GM21390 (cell line): ENCODE data around the gene SNAI3.

Experiments
- ATAC-seq: cut with Tn5 transposase; IDR thresholded peaks from one replicate; pipeline ENCODE4 v1.9.1; 2021; ENCODE audit not compliant: unreplicated experiment

The SNAI3 gene

GRCh38 chr16:88721815-88722755 is 35.8 kb upstream of the SNAI3 start:
- ATAC-seq, result no peak

- ATAC-seq, result no peak
Measured at GRCh38 chr16:88721236-88721635, 34.9 kb upstream of the SNAI3 start.

- ATAC-seq, result no peak
Measured at GRCh38 chr16:88720396-88720970, 34.2 kb upstream of the SNAI3 start.

- no peak for ATAC-seq
Measured at GRCh38 chr16:88719933-88720296, 33.6 kb upstream of the SNAI3 start.

- no peak for ATAC-seq
Measured at GRCh38 chr16:88719267-88719932, 33.1 kb upstream of the SNAI3 start.

- no peak for ATAC-seq
Measured at GRCh38 chr16:88718178-88718577, 31.9 kb upstream of the SNAI3 start.

GRCh38 chr16:88716601-88717001 is 30.3 kb upstream of the SNAI3 start:
- ATAC-seq, result no peak

GRCh38 chr16:88716201-88716600 is 29.9 kb upstream of the SNAI3 start:
- no peak for ATAC-seq

GRCh38 chr16:88715312-88716190 is 29.2 kb upstream of the SNAI3 start:
- no peak for ATAC-seq

- no peak for ATAC-seq
Measured at GRCh38 chr16:88714420-88715302, 28.4 kb upstream of the SNAI3 start.

- ATAC-seq, result no peak
Measured at GRCh38 chr16:88713568-88714419, 27.5 kb upstream of the SNAI3 start.

- ATAC-seq, result no peak
Measured at GRCh38 chr16:88713054-88713453, 26.7 kb upstream of the SNAI3 start.

GRCh38 chr16:88712362-88712979 is 26.2 kb upstream of the SNAI3 start:
- ATAC-seq, result no peak

GRCh38 chr16:88711750-88712340 is 25.5 kb upstream of the SNAI3 start:
- no peak for ATAC-seq

GRCh38 chr16:88710556-88710955 is 24.2 kb upstream of the SNAI3 start:
- ATAC-seq, result no peak

GRCh38 chr16:88706965-88707826 is 20.9 kb upstream of the SNAI3 start:
- ATAC-seq, result no peak

GRCh38 chr16:88706229-88706964 is 20.1 kb upstream of the SNAI3 start, which contains the start of the genes CTU2 and RNF166:
CTU2 (plus strand) TSS chr16:88706503; CDS start chr16:88706531, 28 bp downstream.
RNF166 (minus strand) TSS chr16:88706408; CDS start chr16:88706325, 83 bp downstream.
- ATAC-seq, result peak; percentile 61
